DND-41 (cell line): ENCODE measurements around the gene DUOXA2.

ENCODE experiments used
- EZH2 ChIP-seq: IDR thresholded peaks from 3 replicates; pipeline ENCODE4 v1.6.1; 2012; ENCODE audit warnings: borderline replicate concordance, low read depth, mild to moderate bottlenecking, moderate library complexity, low read length, inconsistent platforms; ENCODE audit not compliant: severe bottlenecking
- TF ChIP-seq, protein P1 (sequence below): IDR thresholded peaks from 2 replicates; pipeline ENCODE4 v1.5.1; 2012; ENCODE audit warnings: borderline replicate concordance, low read length, moderate library complexity, mild to moderate bottlenecking; ENCODE audit not compliant: poor library complexity, severe bottlenecking; ENCODE audit errors: extremely low read depth

- TF ChIP-seq, protein P1, sequence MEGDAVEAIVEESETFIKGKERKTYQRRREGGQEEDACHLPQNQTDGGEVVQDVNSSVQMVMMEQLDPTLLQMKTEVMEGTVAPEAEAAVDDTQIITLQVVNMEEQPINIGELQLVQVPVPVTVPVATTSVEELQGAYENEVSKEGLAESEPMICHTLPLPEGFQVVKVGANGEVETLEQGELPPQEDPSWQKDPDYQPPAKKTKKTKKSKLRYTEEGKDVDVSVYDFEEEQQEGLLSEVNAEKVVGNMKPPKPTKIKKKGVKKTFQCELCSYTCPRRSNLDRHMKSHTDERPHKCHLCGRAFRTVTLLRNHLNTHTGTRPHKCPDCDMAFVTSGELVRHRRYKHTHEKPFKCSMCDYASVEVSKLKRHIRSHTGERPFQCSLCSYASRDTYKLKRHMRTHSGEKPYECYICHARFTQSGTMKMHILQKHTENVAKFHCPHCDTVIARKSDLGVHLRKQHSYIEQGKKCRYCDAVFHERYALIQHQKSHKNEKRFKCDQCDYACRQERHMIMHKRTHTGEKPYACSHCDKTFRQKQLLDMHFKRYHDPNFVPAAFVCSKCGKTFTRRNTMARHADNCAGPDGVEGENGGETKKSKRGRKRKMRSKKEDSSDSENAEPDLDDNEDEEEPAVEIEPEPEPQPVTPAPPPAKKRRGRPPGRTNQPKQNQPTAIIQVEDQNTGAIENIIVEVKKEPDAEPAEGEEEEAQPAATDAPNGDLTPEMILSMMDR = no peak
- no peak for TF ChIP-seq EZH2
These were observed 2.6 kb downstream of the DUOXA2 start for GRCh38 chr15:45116482-45117307.
